Measurements from ENCODE around the gene GID8.
A peak's percentile ranks its signal among the peaks of the same experiment; 100 is the strongest.

The GID8 gene

DNA sequence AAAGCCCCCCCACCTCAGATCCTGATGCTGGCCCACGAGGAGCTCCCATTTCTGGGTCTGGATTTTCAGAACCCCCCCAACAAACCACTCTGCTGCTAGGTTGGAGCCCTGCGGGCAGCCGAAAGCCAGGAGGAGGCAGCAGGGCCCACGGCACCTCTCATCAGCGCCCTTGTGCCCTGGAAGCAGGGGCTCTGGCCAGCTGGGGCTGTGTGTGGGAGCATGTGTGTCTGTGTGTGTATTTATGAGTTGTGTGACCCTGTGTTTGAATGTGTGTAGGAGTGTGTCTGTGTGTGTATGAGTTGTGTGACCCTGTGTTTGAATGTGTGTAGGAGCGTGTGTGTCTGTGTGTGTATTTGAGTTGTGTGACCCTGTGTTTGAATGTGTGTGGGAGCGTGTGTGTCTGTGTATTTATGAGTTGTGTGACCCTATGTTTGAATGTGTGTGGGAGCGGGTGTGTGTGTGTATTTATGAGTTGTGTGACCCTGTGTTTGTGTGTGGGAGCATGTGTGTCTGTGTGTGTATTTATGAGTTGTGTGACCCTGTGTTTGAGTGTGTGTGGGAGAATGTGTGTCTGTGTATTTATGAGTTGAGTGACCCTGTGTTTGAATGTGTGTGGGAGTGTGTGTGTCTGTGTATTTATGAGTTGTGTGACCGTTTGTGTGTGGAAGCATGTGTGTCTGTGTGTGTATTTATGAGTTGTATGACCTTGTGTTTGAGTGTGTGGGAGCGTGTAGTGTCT lies 33.4 kb downstream of the GID8 start:
- no peak for DNase-seq

DNA sequence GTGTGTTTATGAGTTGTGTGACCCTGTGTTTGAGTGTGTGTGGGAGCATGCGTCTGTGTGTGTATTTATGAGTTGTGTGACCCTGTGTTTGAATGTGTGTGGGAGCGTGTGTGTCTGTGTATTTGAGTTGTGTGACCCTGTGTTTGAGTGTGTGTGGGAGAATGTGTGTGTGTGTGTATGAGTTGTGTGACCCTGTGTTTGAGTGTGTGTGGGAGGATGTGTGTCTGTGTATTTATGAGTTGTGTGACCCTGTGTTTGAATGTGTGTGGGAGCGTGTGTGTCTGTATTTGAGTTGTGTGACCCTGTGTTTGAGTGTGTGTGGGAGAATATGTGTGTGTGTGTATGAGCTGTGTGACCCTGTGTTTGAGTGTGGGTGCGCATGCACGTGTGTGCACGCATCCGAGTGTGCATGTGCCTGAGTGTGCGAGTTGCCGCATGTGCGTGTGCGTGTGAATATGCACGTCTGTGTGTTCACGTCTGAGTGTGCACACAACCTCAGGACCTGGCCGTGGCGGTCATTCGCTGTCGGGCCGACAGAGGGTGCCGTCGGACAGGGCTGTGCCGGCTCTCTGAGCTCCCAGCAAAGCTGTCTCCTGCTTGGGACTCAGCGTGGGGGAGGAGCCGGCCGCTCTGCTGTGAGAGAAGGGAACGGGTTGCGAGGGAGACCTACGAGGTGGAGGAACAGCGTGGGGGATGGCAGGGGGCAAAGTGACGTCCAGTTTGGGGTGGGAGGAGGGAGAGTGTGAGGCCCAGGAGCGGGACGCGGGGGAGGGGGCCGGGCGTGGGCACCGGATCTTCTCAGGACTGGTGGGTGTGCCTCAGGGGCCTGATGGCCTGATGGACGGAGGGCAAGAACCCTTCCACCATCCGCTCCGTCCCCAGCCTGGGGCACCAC lies 34.2 kb downstream of the GID8 start:
- DNase-seq, result peak; percentile 86 to 87

DNA sequence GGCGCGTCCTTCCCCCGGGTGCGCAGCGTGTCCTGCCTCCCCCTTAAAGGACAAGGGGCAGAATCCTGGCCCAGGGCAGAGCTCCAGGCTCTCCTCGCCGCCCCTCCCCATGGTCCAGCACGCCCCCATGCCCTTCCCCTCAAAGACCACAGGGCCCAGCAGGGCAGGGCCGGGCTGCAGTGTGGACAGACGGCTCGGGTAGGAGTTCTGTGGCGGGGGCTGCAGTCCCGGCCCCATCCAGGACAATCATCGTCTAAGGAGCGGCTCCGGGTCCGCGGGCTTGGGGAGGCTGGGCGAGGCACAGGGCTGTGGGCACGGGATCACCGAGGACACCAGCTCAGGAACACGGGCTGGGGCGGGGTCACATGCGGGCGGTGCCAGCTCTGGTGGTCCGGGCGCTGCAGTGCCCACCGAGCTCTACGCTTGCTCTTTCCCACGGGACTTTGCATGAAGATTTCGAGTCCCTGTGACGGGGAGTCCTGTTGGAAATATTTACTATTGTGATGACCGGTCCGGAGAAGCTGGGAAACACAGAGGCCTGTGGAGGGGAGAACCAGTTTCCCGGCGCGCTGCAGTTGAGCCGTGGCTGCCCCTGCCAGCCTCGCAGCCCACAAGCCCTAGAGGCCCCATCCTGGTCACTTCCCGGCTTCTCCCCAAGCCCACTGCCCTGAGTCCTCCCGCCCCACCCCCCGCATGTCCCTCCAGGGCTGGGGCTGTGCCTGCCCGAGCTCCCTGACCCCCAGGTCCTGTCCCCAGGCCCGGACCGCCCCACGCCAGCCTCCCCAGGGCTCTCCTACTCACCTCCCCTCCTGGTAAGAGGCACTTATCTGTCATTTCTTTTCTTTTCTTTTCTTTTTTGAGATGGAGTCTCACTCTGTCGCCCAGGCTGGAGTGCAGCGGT lies 35.1 kb downstream of the GID8 start:
- no peak for DNase-seq

DNA sequence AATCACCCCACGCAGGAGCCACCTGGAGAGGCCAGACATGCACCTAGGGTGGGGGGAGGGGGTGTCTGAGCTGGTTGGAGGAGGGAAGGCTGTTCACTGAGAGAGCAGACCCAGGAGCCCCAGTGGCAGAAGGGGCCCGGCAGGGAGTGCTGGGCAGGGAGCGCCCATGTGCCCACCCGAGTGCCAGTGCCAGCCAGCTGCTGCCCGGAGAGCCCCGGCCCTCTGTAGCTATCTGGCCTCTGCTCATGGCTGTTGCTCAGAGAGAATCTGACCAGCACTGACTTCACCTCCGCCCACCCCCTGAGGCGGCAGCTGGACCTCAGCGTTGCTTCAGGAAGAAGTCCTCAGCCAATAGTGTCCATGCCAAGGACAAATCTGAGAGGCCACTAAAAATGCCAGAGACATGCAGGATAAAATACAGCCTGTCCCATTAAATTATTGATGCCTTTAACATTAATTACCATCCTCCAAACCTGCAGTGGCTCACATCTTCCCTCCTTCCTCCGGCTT lies 37.4 kb downstream of the GID8 start:
- DNase-seq, result no peak

GRCh38 chr20:62975812-62976508 lies 38.0 kb downstream of the GID8 start:
- no peak for DNase-seq

GRCh38 chr20:62976886-62977285 lies 38.9 kb downstream of the GID8 start:
- DNase-seq, result no peak

DNA sequence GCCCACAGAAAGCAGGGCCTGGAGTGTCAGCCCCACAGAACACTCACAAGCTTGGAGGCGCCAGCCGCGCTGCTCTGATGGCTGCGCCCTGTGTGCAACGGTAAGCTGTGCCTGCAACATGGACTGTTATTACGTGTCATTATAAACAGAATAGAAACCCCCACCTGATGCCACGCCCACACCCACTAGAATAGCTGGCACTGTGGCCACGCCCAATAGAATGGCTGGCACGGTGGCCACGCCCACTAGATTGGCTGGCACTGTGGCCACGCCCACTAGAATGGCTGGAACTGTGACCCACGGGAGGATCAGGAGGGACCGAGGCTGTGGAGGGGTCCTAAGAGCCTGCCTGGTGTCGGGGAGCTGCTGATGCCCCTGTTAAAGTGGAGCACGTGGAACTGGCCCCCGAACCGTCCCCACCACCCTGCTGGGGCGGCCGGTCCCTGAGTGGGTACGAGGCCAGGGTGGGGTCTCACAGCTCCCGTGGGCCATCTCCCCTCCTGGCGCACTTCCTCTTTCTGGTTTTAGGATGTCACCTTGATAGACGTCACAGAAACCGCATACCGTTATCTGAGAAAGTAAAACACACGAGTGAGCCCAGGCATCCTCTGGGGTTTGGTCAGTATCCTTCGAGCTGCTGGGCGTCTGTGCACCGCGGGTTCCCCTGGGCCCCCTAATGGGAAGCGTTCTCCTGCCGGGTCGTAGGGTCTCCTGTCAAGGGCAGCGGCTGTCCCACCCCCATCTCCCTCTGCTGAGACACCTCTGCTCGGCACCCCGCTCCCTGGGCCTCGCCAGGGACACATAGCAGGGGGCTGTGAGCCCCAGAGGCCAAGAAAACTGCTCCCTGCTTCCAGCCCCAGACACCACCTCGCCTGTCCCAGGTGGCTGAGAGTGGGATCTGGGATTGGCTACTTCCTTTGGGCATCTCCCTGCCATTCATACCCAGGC lies 39.9 kb downstream of the GID8 start:
- DNase-seq, result peak; percentile 88

DNA sequence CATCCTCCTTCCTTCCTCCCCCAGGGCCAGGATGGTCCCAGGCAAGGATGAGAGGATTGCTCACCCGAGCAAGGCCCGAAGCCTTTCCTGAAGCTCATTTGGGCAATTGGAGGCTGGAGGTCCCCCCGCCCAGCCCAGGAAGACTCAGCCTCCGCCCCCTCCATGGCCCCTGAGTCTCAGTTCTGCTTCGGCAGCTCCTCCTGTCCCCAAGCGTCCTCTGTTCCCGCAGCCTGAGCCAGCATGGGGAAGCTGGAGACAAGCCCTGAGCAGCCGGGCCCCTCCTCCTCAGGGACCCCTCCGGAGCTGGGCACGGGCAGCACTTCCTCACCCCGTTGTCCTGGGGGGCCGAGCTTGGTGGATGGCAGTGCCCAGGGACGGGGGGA lies 40.6 kb downstream of the GID8 start:
- peak in 1 of 2 donors; percentile 18 for DNase-seq

DNA sequence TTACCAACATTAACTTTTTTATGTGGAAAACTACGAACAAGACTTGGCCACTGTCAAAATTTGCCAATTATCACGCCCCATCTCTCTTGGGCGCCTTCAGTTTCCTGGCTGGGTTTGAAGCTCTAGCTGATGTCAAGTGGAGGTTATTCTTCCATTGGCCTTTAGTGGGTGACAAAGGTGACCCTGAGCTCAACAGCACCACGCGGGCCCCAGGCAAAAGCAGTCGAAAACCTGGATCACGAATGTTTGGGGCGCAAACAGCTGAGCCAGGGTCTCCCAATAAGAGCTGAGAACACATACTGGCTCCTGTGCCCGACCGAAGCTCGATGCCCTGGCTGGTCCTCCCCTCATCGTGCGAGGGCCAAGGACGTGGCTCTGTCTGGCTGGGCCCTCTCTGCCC lies 41.4 kb downstream of the GID8 start:
- DNase-seq, result no peak

DNA sequence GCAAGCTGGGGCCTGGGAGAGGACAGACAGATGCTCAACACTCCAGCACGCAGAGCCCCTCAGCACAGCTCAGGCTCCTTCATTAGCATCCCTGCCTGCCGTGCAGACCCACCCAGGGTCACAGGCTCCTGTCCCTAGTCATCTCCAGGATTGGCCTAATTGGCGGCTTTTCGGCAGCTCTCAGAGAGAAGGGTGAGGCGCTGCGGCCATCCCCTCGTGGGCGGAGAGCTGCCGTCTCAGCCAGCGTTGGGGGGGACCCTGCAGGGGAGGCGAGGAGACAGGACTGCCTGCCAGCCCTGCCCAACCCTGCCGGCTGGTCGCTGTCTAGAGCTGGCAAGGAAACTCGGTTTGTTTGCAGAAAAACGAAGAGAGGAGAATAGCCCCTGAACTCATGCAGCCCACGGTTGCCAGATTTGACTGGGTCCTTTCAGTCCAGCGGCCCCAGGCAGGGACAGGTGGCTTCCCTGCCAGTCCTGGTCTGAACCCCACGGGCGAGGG lies 42.0 kb downstream of the GID8 start:
- DNase-seq, result no peak

- no peak for DNase-seq
Measured at GRCh38 chr20:62980380-62980960, 42.5 kb downstream of the GID8 start.

GRCh38 chr20:62980970-62981369 lies 43.0 kb downstream of the GID8 start:
- peak; percentile 42 to 46 for DNase-seq

DNA sequence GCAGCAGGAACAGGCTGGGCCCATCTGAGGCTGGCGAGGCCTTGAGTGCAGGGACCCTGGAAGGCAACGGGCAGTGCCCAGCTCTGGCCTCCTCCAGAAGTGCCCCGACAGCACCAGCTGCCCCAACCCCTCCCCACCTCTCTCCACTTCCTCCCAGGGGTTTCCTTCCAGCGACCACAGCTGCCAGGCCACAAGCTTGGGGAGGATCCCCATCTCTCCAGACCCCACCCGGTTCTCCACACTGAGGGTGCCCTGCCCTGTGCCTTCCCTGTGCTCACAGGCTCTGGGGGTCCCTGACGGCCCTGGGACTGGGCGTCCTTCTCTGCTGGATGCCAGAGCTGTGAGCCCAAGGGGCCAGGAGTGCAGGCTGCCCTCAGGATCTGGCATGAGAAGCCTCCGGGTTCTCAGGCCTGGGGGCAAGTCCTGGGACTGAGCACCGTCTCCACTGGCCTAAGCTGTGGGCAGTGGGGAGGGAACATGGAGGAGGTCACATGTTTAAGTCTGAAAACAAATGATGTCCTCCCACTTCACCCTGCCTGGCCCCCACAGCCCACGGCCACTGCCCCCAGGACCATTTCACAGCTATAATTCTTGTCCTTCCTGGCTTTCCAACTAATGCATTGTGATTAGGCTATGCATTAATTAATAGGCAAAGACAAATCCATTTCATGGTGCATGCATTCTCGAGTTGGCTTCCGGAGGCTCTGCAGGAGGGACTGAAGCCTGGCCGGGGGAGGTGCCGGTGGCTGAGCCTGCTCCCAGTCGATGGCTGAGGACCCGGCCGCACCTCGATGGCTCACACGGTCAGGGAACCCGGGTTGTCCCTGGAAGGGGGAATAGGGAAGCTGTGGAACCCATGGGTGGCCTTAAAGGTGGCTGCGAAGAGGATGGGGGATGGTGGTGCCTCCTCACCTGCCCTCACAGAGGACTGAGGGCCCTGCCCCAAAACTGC lies 44.5 kb downstream of the GID8 start:
- DNase-seq, result no peak

GRCh38 chr20:62983210-62983609 lies 45.3 kb downstream of the GID8 start:
- DNase-seq, result no peak

GRCh38 chr20:62984666-62985443 lies 46.9 kb downstream of the GID8 start:
- DNase-seq, result no peak

DNA sequence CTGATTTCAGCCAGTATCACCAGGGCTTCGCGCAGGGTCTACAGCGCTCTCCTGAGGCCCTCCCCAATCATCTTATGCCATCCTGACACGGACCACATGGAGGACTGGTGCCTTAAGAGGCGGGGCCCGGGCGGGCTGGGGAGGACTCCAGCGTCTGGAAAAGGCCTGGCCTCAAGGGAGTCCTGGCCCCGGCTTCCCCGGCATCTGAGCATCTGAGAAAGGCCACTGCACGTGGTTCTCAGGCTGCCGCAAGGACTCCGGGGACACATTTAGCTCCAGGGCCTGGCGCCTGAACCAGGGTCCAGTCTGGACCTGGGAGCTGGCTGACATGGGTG lies 47.5 kb downstream of the GID8 start:
- DNase-seq, result no peak

DNA sequence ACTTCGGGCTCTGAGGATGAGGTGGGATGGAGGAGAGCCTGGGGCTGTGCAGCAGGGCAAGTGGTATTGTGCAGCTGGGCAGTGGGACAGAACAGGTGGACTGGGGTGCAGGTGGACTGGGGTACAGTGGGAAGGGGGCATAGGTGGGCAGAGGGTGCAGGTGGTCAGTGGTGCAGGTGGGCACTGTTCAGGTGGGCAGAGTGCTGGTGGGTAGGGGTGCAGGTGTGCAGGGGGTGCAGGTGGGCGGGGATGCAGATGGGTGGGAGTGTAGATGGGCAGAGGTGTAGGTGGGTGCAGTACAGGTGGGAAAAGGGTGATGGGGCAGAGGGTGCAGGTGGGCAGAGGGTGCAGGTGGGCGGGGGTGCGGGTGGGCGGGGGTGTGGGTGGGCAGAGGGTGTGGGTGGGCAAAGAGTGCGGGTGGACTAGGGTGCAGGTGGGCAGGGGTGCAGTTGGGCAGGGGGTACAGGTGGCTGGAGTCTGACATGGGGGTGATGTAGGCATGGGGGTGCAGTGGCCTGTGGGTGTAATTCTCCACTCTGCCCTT lies 48.4 kb downstream of the GID8 start:
- DNase-seq, result no peak

GRCh38 chr20:62987114-62987513 lies 49.2 kb downstream of the GID8 start:
- no peak for DNase-seq

Measured in CD4-positive, alpha-beta T cell treated with Interleukin-4 for 1 hour (primary cell).